Measurements from ENCODE around the gene TTC21A.

Gene TTC21A

DNA sequence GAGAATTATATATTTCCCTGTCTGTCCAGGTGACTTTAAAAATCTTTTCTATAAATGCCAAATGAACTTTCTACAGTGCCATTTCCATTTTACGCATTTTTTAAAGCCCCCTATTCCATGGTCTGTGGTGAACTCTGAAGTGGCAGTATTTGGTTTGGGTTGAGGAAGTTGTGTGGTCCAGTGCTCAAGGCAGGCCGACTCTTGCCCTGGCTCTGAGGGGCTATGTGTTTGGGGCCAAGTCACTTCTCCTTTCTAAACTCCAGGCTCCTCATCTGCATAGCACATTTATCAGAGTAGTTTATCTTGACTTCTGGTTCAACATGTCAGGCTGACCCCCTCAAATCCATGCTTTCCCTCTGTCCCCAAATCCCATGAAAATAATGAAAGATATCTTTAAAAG is 14.1 kb downstream of the TTC21A start:
- no peak for DNase-seq

DNA sequence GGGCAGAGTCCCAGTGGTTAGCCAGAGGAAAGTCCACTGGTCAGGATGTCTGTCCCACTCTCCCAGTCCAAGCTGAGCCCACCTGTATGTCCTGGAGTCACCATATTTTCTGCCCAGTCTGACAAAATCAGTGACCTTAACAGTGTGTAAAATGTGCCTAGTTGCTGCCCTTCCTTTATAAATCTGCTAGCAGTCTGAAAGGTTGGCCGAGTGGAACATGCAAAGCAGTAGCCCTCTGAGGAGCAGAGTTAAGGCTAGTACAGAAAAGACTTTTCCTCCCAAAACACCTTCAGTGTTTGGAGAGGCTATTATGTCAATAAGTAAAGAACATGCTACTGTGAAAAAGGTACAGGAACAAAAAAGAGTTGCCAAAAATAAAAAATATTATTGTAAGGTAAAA is 15.3 kb downstream of the TTC21A start:
- no peak for DNase-seq

DNA sequence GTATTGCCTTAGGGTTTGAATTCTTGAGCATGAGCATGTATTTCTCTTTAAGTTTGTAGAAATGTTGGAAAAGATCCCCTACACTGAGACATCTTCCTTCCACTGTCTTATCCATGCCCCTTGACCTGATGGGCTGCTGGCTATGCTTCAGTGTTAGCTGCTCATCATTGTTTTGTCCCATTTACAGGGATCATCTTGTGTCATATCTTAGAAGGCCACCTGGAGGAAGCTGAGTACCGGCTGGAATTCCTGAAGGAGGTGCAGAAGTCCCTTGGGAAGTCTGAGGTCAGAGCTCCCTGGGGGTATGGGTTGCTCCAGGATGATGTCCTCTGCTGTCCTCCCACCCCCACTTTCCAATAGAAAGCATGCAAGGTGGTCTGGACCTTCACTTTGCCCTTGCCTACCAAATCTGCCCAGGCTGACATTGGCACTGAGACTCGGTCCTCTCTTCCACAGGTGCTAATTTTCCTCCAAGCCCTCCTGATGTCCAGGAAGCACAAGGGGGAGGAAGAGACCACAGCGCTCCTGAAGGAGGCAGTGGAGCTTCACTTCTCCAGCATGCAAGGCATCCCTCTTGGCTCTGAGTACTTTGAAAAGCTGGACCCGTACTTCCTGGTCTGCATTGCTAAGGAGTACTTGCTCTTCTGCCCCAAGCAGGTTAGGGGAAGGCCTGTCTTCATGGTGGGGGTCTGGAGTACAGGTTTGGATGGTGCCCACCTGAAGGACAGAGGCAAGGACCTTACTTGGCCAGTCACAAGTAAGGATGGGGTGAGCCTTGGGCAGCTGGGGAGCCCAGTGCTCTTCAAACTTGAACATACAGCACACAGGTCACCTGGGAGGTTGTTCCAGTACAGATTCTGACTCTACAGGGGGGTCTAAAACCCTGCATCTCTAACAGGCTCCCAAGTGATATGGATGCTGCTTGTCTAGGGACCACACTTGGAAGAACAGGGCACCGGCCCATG is 17.7 kb downstream of the TTC21A start:
- DNase-seq: no peak

GRCh38 chr3:39125841-39126500 is 18.5 kb downstream of the TTC21A start:
- DNase-seq: no peak

DNA sequence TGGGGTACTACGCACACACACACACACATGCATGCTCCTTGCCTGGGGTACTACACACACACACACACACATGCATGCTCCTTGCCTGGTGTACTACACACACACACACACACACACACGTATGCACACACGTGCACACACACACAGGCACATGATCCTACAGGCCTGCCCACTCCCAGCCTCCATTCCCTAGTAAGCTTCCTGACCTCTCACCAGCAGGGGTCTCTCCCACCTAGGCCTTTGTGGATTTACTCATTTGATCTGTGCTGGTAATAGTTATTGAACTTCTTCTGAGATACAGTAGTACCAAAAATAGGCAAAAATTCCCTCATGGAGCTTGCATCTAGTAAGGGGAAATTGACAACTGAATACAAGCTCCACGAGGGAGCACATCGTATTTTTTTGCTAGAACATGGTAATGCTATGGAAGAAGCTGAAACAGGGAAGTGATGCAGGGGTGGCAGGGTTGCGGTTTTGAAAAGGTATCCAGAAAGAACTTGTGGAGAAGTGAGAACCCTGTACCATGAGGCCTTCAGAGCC is 19.1 kb downstream of the TTC21A start:
- DNase-seq: peak in 2 of 4 experiments; percentile 11 to 19

DNA sequence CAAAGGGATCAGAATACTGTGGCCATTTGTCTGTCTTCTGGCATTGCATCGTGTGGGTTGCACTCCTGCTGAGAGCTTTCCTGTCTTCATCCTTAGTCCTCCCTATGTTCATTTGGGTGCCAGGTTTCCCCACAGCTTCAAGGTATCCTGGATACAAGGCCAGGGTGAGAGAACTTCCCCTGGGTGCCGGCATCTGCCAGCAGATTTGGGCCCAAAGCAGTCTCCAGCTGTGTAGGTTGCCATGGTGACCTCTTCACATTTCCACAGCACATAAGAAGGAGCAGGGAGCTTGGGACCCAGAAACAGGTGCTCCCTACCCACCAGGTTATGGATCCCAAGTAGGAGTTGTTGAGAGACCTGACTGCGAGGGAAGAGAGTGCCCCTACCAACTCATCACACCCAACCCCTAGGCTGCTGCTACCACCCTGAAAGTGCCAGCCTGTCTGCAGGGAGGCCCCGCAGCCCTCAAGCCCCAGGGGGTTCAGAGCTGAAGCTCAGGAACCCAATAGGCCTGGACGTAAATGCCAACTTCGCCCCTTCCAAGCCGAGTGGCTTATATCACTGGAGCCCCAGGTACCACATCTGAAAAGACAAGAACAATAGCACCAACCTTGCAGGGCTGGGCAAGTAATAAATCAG is 19.9 kb downstream of the TTC21A start:
- no peak for DNase-seq

- no peak for DNase-seq
These were observed 20.4 kb downstream of the TTC21A start for GRCh38 chr3:39127908-39128304.

DNA sequence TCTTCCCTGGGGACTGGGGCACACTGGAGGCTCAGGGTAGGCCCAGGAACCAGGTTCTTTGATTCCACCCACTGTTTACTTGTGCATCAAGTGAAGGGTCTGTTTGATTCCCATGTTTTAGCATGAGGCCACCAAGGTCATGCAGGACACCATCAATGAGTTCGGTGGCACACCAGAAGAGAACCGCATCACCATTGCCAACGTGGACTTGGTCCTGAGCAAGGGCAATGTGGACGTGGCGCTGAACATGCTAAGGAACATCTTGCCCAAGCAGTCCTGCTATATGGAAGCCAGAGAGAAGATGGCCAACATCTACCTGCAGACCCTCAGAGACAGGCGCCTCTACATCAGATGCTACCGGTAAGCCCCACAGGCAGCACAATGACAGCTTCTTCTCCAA is 21.5 kb downstream of the TTC21A start:
- DNase-seq: no peak

GRCh38 chr3:39130026-39130425 is 22.5 kb downstream of the TTC21A start:
- DNase-seq: no peak

- DNase-seq: no peak
These were observed 23.3 kb downstream of the TTC21A start for GRCh38 chr3:39130693-39131265.

GRCh38 chr3:39132096-39133092 is 24.9 kb downstream of the TTC21A start:
- no peak for DNase-seq

DNA sequence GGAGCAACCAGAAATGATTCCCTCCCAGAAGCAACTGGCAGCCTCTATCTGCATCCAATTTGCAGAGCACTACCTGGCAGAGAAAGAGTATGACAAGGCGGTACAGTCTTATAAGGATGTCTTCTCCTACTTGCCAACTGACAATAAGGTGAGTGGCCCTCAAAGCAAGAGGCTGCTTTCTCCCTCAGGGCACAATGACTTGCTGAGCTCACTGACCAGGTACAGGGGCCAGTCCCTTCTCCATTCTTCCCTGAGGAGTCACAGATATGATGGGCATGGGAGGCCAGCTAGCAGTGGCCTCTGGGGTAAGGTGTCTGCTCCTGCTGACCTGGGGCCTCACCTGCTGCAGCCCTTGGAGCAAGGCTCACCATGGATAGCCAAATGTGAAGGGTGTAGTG is 25.6 kb downstream of the TTC21A start:
- no peak for DNase-seq

DNA sequence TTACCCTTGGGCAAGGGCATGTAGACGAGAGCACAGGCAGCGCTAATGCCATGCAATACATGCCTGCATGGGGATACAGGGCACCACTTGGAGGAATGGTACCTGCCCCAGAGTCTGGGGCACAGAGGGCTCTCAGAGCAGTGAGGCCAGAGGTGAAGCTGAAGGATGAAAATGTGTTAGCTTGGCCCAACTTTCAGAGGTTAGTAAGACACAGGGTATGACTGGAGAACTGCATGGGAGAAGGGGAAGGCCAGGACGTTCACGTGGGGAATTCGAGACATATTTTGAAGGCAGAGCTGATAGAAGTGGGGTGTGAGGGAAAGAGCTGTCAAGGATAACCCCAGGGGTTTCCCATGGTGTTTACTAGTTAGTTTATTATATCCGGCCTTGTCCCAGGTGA is 26.3 kb downstream of the TTC21A start:
- no peak for DNase-seq

DNA sequence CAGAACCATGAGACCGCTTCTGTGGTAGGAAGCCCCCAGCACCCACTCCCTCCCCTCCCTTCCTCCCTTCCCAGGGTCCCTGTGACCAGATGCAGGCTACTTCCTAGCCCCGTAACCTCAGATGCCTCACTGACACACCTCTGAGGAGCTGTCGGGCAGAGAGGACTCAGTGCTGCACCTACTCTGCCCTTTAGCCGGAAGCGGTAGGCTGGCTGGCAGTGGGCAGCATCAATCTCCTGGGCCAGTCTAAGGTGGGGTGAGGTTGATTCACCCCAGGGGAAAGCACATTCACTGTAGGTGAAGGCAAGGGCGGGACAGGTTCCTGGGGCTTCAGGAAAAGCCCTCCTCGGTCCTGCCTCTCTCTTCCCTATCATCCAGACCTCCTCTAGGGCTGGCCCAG is 26.8 kb downstream of the TTC21A start:
- no peak for DNase-seq

- DNase-seq: no peak
These were observed 27.8 kb downstream of the TTC21A start for GRCh38 chr3:39135170-39135805.

- no peak for DNase-seq
These were observed 29.3 kb downstream of the TTC21A start for GRCh38 chr3:39136533-39137434.

DNA sequence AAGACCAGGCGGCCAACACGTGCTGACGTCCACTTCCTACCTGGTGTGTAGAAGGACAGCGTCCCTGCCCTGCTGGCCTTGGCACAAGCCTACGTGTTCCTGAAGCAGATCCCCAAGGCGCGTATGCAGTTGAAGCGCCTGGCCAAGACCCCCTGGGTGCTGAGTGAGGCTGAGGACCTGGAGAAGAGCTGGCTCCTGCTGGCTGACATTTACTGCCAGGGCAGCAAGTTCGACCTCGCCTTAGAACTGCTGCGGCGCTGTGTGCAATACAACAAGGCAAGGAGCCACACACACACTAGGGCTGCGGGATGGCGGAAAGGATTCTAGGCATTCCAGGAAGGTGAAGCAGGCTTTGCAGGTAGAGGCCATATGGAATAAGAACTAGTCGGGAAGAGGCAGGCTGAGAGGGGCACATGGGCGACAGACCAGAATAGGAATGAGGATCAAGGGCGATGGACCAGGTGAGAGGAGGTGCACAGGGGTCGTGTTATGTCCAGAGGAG is 30.0 kb downstream of the TTC21A start:
- DNase-seq: no peak

DNA sequence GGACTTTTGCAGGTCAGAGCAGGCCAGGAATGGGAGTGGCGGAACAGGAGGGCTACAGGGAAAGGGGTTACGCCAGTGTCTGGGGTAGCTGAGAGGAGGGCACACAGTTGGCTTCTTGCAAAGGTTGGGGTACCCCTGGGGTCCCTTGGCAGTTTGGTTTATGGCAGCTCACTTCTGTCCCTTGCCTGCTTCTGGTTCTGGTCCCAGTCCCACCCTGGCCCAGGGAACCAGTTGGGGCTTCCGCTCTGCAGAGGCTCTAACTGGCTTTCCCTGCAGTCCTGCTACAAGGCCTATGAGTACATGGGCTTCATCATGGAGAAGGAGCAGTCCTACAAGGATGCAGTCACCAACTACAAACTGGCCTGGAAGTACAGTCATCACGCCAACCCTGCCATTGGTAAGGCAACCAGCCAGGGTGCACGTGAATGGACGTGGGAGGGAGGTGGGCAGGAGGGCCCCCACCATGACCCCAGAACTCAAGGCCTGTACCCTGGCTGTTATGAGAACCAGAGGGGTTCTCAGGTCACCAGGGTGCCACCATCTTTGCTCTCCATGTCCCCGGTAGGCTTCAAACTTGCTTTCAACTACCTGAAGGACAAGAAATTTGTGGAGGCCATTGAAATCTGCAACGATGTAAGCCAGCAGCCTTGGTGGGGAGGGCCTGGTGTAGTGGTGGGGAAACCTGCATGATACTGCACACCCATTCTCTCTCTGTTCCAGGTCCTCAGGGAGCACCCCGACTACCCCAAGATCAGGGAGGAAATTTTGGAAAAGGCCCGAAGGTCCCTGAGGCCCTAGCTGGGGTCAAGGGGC is 30.7 kb downstream of the TTC21A start:
- no peak for DNase-seq

DNA sequence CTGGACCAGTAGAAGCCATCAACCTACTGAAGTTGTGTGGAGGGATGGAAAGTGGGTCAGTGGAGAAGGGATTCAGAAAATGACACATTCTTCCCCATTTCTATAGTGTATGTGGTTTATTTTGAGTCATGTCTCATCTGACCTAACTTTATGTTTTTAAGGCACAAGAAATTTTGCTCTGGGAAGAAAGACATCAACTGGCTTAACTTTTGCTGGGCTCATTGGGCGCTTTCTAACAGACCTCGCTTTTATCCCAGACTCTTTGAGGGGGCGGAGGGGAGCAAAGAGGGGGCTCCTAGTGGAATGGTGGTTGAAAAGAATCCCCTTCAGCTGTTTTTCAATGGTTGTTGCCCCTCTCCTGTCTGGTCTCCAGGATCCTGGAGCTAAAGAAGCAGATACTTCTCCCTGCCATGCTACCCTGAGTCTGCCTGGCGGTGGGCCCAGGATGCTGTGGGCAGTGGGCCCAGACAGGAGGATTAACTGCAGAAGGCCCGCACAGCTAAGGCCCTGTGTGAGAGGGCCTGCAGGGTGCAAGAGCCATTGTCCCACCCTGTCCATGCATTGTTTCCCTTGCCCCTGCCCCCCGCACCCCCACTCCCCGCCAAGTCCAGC is 31.4 kb downstream of the TTC21A start:
- DNase-seq: no peak
